DMS 273 (cell line): ENCODE results near the gene CCSER1.
"Not testable (repeated sequence)": the region's sequence is repeated elsewhere in the genome, so short reads cannot be mapped to it uniquely, and the experiment has no call there.

Source experiments
- DNase-seq: peaks from one replicate; lab custom pipeline; 2025; ENCODE audit not compliant: unreplicated experiment; lab: John Stamatoyannopoulos, UW

The CCSER1 gene

GRCh38 chr4:91319556-91320268, 1192.5 kb downstream of the CCSER1 start:
- DNase-seq: no peak

GRCh38 chr4:91322961-91323360, 1195.8 kb downstream of the CCSER1 start:
- DNase-seq: no peak

- peak; percentile 39 for DNase-seq
Observed at GRCh38 chr4:91325495-91325894, 1198.3 kb downstream of the CCSER1 start.

- not testable (repeated sequence) for DNase-seq
Observed at GRCh38 chr4:91326167-91326566, 1199.0 kb downstream of the CCSER1 start.

GRCh38 chr4:91330555-91331137, 1203.5 kb downstream of the CCSER1 start:
- DNase-seq: no peak

- DNase-seq: no peak
Observed at GRCh38 chr4:91340822-91341221, 1213.6 kb downstream of the CCSER1 start.

- DNase-seq: no peak
Observed at GRCh38 chr4:91345632-91346031, 1218.4 kb downstream of the CCSER1 start.

GRCh38 chr4:91356496-91356895, 1229.3 kb downstream of the CCSER1 start:
- DNase-seq: not testable (repeated sequence)

- DNase-seq: not testable (repeated sequence)
Observed at GRCh38 chr4:91358016-91358415, 1230.8 kb downstream of the CCSER1 start.

GRCh38 chr4:91358621-91359020, 1231.4 kb downstream of the CCSER1 start:
- DNase-seq: not testable (repeated sequence)

GRCh38 chr4:91359041-91360031, 1232.1 kb downstream of the CCSER1 start:
- DNase-seq: no peak

- no peak for DNase-seq
Observed at GRCh38 chr4:91362125-91362524, 1234.9 kb downstream of the CCSER1 start.

GRCh38 chr4:91366554-91366953, 1239.4 kb downstream of the CCSER1 start:
- no peak for DNase-seq

- no peak for DNase-seq
Observed at GRCh38 chr4:91369116-91369515, 1241.9 kb downstream of the CCSER1 start.

- DNase-seq: no peak
Observed at GRCh38 chr4:91373546-91373945, 1246.4 kb downstream of the CCSER1 start.

- not testable (repeated sequence) for DNase-seq
Observed at GRCh38 chr4:91405431-91405830, 1278.2 kb downstream of the CCSER1 start.

GRCh38 chr4:91422011-91422410, 1294.8 kb downstream of the CCSER1 start:
- DNase-seq: no peak

- no peak for DNase-seq
Observed at GRCh38 chr4:91426725-91427124, 1299.5 kb downstream of the CCSER1 start.

- no peak for DNase-seq
Observed at GRCh38 chr4:91427171-91427570, 1300.0 kb downstream of the CCSER1 start.

GRCh38 chr4:91434631-91435030, 1307.4 kb downstream of the CCSER1 start:
- no peak for DNase-seq

GRCh38 chr4:91436556-91436955, 1309.4 kb downstream of the CCSER1 start:
- no peak for DNase-seq

- DNase-seq: no peak
Observed at GRCh38 chr4:91447168-91447567, 1320.0 kb downstream of the CCSER1 start.
